Measurements from ENCODE around the gene CHTF8. TPM values are rescaled to one million over a fixed set of nuclear protein-coding genes. Genes with fewer than 3 reads are reported as not detected.

Gene CHTF8
- polyA plus RNA-seq, 1 of the 3 experiments (the other 2 are of a cell fraction) = 83.0 TPM

DNA sequence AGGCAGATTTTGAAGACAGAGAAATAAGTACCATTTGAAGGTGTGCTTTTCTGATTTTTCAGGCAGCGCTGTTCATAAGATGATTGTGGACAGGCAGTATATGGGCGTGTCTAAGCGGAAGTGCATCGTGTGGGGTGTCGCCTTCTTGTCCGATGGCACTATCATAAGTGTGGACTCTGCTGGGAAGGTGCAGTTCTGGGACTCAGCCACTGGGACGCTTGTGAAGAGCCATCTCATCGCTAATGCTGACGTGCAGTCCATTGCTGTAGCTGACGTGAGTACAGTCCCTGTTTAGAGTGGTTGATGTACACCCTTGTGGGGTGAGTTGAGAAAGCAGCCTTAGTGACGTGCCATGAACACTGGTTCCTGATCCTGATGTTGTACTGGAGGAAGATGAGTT, 10.7 kb upstream of the CHTF8 start:
- peaks cover 50 to 65% of the 10 kb centered on the region in 2 experiments for H3K36me3 ChIP-seq (replicated peaks in 1 of 2; ENCODE audit: control insufficient read depth in 1 of 2, insufficient read depth in 2 of 2, low read length in 1 of 2)

DNA sequence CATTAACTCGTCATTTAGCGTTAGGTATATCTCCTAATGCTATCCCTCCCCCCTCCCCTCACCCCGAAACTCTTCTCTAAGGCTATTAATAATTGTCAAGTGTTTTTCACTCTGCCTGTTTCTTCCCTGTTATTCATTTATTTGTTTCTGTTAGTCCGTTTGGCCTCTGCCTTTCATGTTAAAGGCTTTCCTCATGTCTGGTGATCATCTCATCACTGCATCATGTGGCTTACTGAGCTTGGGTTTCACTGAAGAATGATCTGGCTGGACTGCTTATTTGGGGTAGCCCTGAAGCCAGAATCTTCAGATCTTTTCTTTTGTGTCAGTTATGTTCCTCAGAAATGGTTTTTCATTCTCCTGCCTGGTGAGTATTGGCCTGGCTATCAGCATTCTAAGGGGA, 9.5 kb upstream of the CHTF8 start:
- no peaks in the 10 kb centered on the region; a peak in 1 of 4 replicates for H3K4me1 ChIP-seq (ENCODE audit: control insufficient read depth in 1 of 2, insufficient read depth in 2 of 2, low read depth in 1 of 2, low read length in 1 of 2)
- H4K20me1 ChIP-seq (ENCODE audit: insufficient read depth) = no peaks in the 10 kb centered on the region
- H3K27me3 ChIP-seq (ENCODE audit: insufficient read depth) = no peaks in the 10 kb centered on the region
- DNase-seq = no peak
- H3K9me2 ChIP-seq = no peaks in the 10 kb centered on the region
- ChIA-PET CTCF (interaction anchor here (1.2 to 5.2 kb wide), 3 partner anchors 10 to 143 kb away, joined by 3 to 36 read pairs (median 3); no protein-coding TSS in a partner anchor), POLR2A (interaction anchor here (1.6 kb wide), 1 partner anchor 9 kb away, joined by 5 read pairs; the partner anchor contains the start of genes CHTF8 and UTP4)
- H3K9ac ChIP-seq = no peak overlapping the region
- H3K9me3 ChIP-seq = no peaks in the 10 kb centered on the region
- 94% methylated on average over 4 of the region's 4 CpGs for WGBS (ENCODE audit: low lambda C conversion rate)
- H3K36me3 ChIP-seq (replicated peaks in 1 of 2; ENCODE audit: control insufficient read depth in 1 of 2, insufficient read depth in 2 of 2, low read length in 1 of 2) = peaks cover 62 to 73% of the 10 kb centered on the region in 2 experiments
- H3F3A ChIP-seq (replicated peaks; ENCODE audit: insufficient read depth) = peaks cover 7% of the 10 kb centered on the region
- H3K4me3 ChIP-seq (ENCODE audit: low read depth in 2 of 2, low read length in 1 of 2) = no peak overlapping the region
- peaks cover 53% of the 10 kb centered on the region; the same call in 1 of the 2 replicates for H3K79me2 ChIP-seq (ENCODE audit: insufficient read depth)
- no peak overlapping the region for H2AFZ ChIP-seq (ENCODE audit: low read depth)
- no peak overlapping the region for H3K27ac ChIP-seq (ENCODE audit: low read depth in 2 of 2, low read length in 1 of 2)
- no peak overlapping the region for H3K4me2 ChIP-seq
- no peak for TF ChIP-seq NRF1 (IDR thresholded peaks at IDR 0.05; ENCODE audit: low read depth, low read length)
- TF ChIP-seq MAX (IDR thresholded peaks at IDR 0.05; ENCODE audit: low read depth) = no peak
- no peak for TF ChIP-seq POLR2AphosphoS5 (IDR thresholded peaks at IDR 0.05; ENCODE audit: low read depth, low read length)
- TF ChIP-seq RFX5 (IDR thresholded peaks at IDR 0.05; ENCODE audit: low read length) = no peak
- no peak for TF ChIP-seq USF2 (IDR thresholded peaks at IDR 0.05; ENCODE audit: borderline replicate concordance, low read depth, low read length)
- no peak for TF ChIP-seq GABPA (IDR thresholded peaks at IDR 0.05; ENCODE audit: low read depth)
- TF ChIP-seq GATA2 (CRISPR knock-in tag; IDR thresholded peaks at IDR 0.05) = no peak
- TF ChIP-seq CTCF (IDR thresholded peaks at IDR 0.05) = no peak
- TF ChIP-seq EP300 (IDR thresholded peaks at IDR 0.05; ENCODE audit: borderline replicate concordance in 1 of 2, low read depth in 1 of 2, low read length in 1 of 2) = no peak
- TF ChIP-seq USF1 (IDR thresholded peaks at IDR 0.05; ENCODE audit: borderline replicate concordance, low read depth) = no peak
- TF ChIP-seq PBX3 (IDR thresholded peaks at IDR 0.05) = no peak
- no peak for TF ChIP-seq MEF2A (IDR thresholded peaks at IDR 0.05; ENCODE audit: borderline replicate concordance, low read depth)
- no peak for TF ChIP-seq RAD21 (IDR thresholded peaks at IDR 0.05; ENCODE audit: low read length)
- no peak for TF ChIP-seq FOSL2 (IDR thresholded peaks at IDR 0.05; ENCODE audit: borderline replicate concordance, low read depth)
- no peak for TF ChIP-seq SMC3 (IDR thresholded peaks at IDR 0.05; ENCODE audit: low read depth, low read length)
- no peak for TF ChIP-seq ELF1 (IDR thresholded peaks at IDR 0.05)

More for the DNA sequence above, 10.7 kb upstream of the CHTF8 start:
- H3K27me3 ChIP-seq (ENCODE audit: insufficient read depth) = no peaks in the 10 kb centered on the region
- no peaks in the 10 kb centered on the region for H4K20me1 ChIP-seq (ENCODE audit: insufficient read depth)
- 87% methylated on average over 11 of the region's 11 CpGs for WGBS (ENCODE audit: low lambda C conversion rate)
- peak; percentile 31 for DNase-seq
- H3K9me3 ChIP-seq = no peaks in the 10 kb centered on the region
- ChIA-PET POLR2A (interaction anchor here (0.5 kb wide), 1 partner anchor 45 kb away, joined by 3 read pairs; no protein-coding TSS in a partner anchor), CTCF (interaction anchor here (1.2 to 5.2 kb wide), 2 partner anchors 9 to 141 kb away, joined by 3 to 36 read pairs; no protein-coding TSS in a partner anchor)
- no peaks in the 10 kb centered on the region; a peak in 1 of 4 replicates for H3K4me1 ChIP-seq (ENCODE audit: control insufficient read depth in 1 of 2, insufficient read depth in 2 of 2, low read depth in 1 of 2, low read length in 1 of 2)
- no peak overlapping the region for H2AFZ ChIP-seq (ENCODE audit: low read depth)
- H3K9me2 ChIP-seq = no peaks in the 10 kb centered on the region
- H3K79me2 ChIP-seq (ENCODE audit: insufficient read depth) = peaks cover 46% of the 10 kb centered on the region; the same call in 1 of the 2 replicates
- no peak overlapping the region for H3K4me3 ChIP-seq (ENCODE audit: low read depth in 2 of 2, low read length in 1 of 2)
- H3K27ac ChIP-seq (ENCODE audit: low read depth in 2 of 2, low read length in 1 of 2) = no peak overlapping the region
- no peak overlapping the region for H3K4me2 ChIP-seq
- H3K9ac ChIP-seq = no peak overlapping the region
- TF ChIP-seq FOXM1 (IDR thresholded peaks at IDR 0.05; ENCODE audit: low read depth) = no peak
- peak; percentile 28; the same call in 1 of the 2 replicates for TF ChIP-seq CTCF (IDR thresholded peaks at IDR 0.05)
- H3F3A ChIP-seq (replicated peaks; ENCODE audit: insufficient read depth) = peaks cover 11% of the 10 kb centered on the region

Measured in SK-N-SH (cell line).